ENCODE measurements around the gene PKIG.
A peak's percentile ranks its signal among the peaks of the same experiment; 100 is the strongest.

Gene PKIG

GRCh38 chr20:44644230-44644617 is 61.8 kb downstream of the PKIG start:
- H3K4me3 ChIP-seq (replicated peaks; ENCODE audit: low read depth, low read length): no peak overlapping the region
- TF ChIP-seq, protein P1, sequence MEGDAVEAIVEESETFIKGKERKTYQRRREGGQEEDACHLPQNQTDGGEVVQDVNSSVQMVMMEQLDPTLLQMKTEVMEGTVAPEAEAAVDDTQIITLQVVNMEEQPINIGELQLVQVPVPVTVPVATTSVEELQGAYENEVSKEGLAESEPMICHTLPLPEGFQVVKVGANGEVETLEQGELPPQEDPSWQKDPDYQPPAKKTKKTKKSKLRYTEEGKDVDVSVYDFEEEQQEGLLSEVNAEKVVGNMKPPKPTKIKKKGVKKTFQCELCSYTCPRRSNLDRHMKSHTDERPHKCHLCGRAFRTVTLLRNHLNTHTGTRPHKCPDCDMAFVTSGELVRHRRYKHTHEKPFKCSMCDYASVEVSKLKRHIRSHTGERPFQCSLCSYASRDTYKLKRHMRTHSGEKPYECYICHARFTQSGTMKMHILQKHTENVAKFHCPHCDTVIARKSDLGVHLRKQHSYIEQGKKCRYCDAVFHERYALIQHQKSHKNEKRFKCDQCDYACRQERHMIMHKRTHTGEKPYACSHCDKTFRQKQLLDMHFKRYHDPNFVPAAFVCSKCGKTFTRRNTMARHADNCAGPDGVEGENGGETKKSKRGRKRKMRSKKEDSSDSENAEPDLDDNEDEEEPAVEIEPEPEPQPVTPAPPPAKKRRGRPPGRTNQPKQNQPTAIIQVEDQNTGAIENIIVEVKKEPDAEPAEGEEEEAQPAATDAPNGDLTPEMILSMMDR (IDR thresholded peaks at IDR 0.05; ENCODE audit: low read length, missing control alignments): no peak
- no peak for DNase-seq (ENCODE audit: low read depth)

- no peak overlapping the region for H3K4me3 ChIP-seq (replicated peaks; ENCODE audit: low read depth, low read length)
- no peak for DNase-seq (ENCODE audit: low read depth)
Measured at GRCh38 chr20:44644667-44645131, 62.3 kb downstream of the PKIG start.

DNA sequence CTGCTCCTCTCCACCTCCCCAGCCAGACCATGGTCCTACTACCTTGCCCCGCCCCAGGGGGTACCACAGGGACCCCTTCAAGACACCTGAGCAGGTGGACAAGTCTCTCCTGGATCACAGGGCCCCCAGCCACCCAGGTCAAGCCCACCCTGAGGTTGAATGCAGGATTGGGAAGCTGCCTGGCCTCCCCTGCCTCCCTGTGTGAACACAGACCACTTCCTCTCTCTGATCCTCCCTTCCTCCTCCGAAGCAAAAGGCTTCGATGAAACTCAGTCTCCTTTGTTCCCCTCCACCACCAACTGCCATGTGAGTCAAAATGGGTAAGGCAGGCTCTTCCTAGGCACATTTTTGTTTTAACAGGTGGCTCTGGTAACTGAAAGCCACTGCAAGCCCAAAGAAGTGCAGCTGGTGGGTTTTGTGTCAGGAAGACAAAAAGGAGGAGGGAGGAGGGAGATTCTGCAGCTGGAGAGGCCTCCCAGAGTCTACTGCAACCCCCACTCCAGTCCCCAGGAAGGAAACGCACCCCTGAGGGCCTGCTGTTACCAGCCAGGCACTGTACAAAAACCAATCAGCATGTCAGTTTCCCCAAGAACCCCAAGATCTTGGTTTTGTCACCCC is 63.8 kb downstream of the PKIG start:
- DNase-seq (ENCODE audit: low read depth): peak; percentile 49
- TF ChIP-seq, protein P1 (IDR thresholded peaks at IDR 0.05; ENCODE audit: low read length, missing control alignments): no peak
- no peak overlapping the region for H3K4me3 ChIP-seq (replicated peaks; ENCODE audit: low read depth, low read length)

More at GRCh38 chr20:44644667-44645131, 62.3 kb downstream of the PKIG start:
- TF ChIP-seq, protein P1 (IDR thresholded peaks at IDR 0.05; ENCODE audit: low read length, missing control alignments): no peak

GRCh38 chr20:44646641-44647274 is 64.4 kb downstream of the PKIG start:
- peak; percentile 59 for DNase-seq (ENCODE audit: low read depth)
- TF ChIP-seq, protein P1 (IDR thresholded peaks at IDR 0.05; ENCODE audit: low read length, missing control alignments): no peak
- H3K4me3 ChIP-seq (replicated peaks; ENCODE audit: low read depth, low read length): no peak overlapping the region

GRCh38 chr20:44648068-44648467 is 65.7 kb downstream of the PKIG start:
- no peak overlapping the region for H3K4me3 ChIP-seq (replicated peaks; ENCODE audit: low read depth, low read length)
- no peak for DNase-seq (ENCODE audit: low read depth)
- TF ChIP-seq, protein P1 (IDR thresholded peaks at IDR 0.05; ENCODE audit: low read length, missing control alignments): no peak

GRCh38 chr20:44648579-44648978 is 66.2 kb downstream of the PKIG start:
- no peak for DNase-seq (ENCODE audit: low read depth)
- no peak overlapping the region for H3K4me3 ChIP-seq (replicated peaks; ENCODE audit: low read depth, low read length)
- TF ChIP-seq, protein P1 (IDR thresholded peaks at IDR 0.05; ENCODE audit: low read length, missing control alignments): no peak

Measured in fibroblast of pulmonary artery (primary cell).